GM23248 (cell line): ENCODE results near the gene ERC1. TPM values are rescaled to one million over a fixed set of nuclear protein-coding genes. Genes with fewer than 3 reads are reported as not detected.

Experiments
- DNase-seq: peaks from one replicate; pipeline ENCODE4 v3.0.0-alpha.2; 2015
- H2AFZ ChIP-seq: fragments of 200-600 bp; sonication (generic); 2 replicates; pipeline ENCODE4 v1.6.1; 2016; ENCODE audit warnings: antibody characterized with exemption
- H3F3A ChIP-seq: fragments of 200-600 bp; sonication (generic); 2 replicates; pipeline ENCODE4 v1.6.1; 2016; ENCODE audit warnings: mild to moderate bottlenecking, antibody characterized with exemption, mixed run types; ENCODE audit not compliant: insufficient read depth
- H3K27ac ChIP-seq: fragments of 200-600 bp; sonication (generic); 2 replicates; pipeline ENCODE4 v1.5.1; 2016; ENCODE audit warnings: mild to moderate bottlenecking
- H3K27me3 ChIP-seq: fragments of 200-600 bp; sonication (generic); replicated peaks from 2 replicates; pipeline ENCODE4 v1.6.1; 2016; ENCODE audit warnings: mild to moderate bottlenecking; ENCODE audit not compliant: insufficient read depth
- H3K36me3 ChIP-seq: fragments of 200-600 bp; sonication (generic); 2 replicates; pipeline ENCODE4 v1.6.1; 2016; ENCODE audit warnings: low read depth, mild to moderate bottlenecking
- H3K4me1 ChIP-seq: fragments of 200-600 bp; sonication (generic); 2 replicates; pipeline ENCODE4 v1.6.1; 2016; ENCODE audit warnings: mild to moderate bottlenecking; ENCODE audit not compliant: insufficient read depth
- H3K4me2 ChIP-seq: fragments of 200-600 bp; sonication (generic); one replicate; pipeline ENCODE4 v1.6.1; 2016; ENCODE audit warnings: mild to moderate bottlenecking; ENCODE audit not compliant: unreplicated experiment
- H3K4me3 ChIP-seq: fragments of 200-600 bp; sonication (generic); 2 replicates; pipeline ENCODE4 v1.5.1; 2016; ENCODE audit warnings: mild to moderate bottlenecking
- H3K79me2 ChIP-seq: fragments of 200-600 bp; sonication (generic); 2 replicates; pipeline ENCODE4 v1.6.1; 2016; ENCODE audit warnings: mild to moderate bottlenecking; ENCODE audit not compliant: insufficient read depth
- H3K9ac ChIP-seq: fragments of 200-600 bp; sonication (generic); 2 replicates; pipeline ENCODE4 v1.6.1; 2016; ENCODE audit warnings: mild to moderate bottlenecking
- H3K9me2 ChIP-seq: fragments of 200-600 bp; sonication (generic); 2 replicates; pipeline ENCODE4 v1.6.1; 2016; ENCODE audit warnings: mixed run types, mild to moderate bottlenecking, moderate library complexity; ENCODE audit not compliant: insufficient read depth
- H3K9me3 ChIP-seq: fragments of 200-600 bp; sonication (generic); one replicate; pipeline ENCODE4 v1.6.1; 2017; ENCODE audit warnings: low read depth
- H4K20me1 ChIP-seq: fragments of 200-600 bp; sonication (generic); 2 replicates; pipeline ENCODE4 v1.6.0; 2016; ENCODE audit not compliant: insufficient read depth
- EZH2 ChIP-seq: fragments of 200-600 bp; sonication (generic); IDR thresholded peaks from 2 replicates; pipeline ENCODE4 v1.6.1; 2018; ENCODE audit warnings: antibody characterized with exemption, mild to moderate bottlenecking; ENCODE audit not compliant: insufficient read depth, poor library complexity, severe bottlenecking
- EZH2phosphoT487 ChIP-seq: fragments of 200-600 bp; sonication (generic); IDR thresholded peaks from 2 replicates; pipeline ENCODE4 v1.6.1; 2018; ENCODE audit warnings: antibody characterized with exemption, moderate library complexity, mild to moderate bottlenecking, low read depth; ENCODE audit not compliant: insufficient read depth
- WGBS, 2 experiments: methylation state at CpG; one replicate each; pipeline ENCODE4 v1.1.6; 2015 to 2017; ENCODE audit warnings: low lambda C conversion rate in 2 of 2, low coverage in 1 of 2; ENCODE audit errors: missing lambda C conversion rate in 2 of 2; 5-methylcytosine and 5-hydroxymethylcytosine counted together
- in situ Hi-C: fragments of 300-500 bp; cut with MboI; formaldehyde crosslinking; loops from 2 replicates; pipeline ENCODE4 v1.15.0; 2020
- polyA plus RNA-seq: library from polyadenylated mRNA; unstranded; fragments of >200 nt; fragmentation: Nextera tagmentation; extraction: Ambion mirVana; gene quantifications from 2 replicates; pipeline ENCODE4 v1.2.1, GENCODE V29; 2016
- total RNA-seq: library from RNA; depleted of rRNA; stranded (reverse); fragments of >200 nt; shearing (Covaris generic); gene quantifications from 2 replicates; pipeline ENCODE4 v1.2.3, GENCODE V29; 2014

The ERC1 gene
- total and polyA plus RNA-seq, 2 experiments from 2014 or later = 21.5 to 23.3 TPM

GRCh38 chr12:1518591-1519516, 527.8 kb downstream of the ERC1 start:
- Histone ChIP-seq H4K20me1 (no peaks in the 10 kb centered on the region), H3F3A (peaks cover 23% of the 10 kb centered on the region), H3K27ac (peak overlapping the region; percentile 20), H3K9me2 (no peaks in the 10 kb centered on the region), H3K9ac (peak overlapping the region; percentile 17; the same call in 1 of the 2 replicates), H3K4me1 (peaks cover 35% of the 10 kb centered on the region), H3K79me2 (no peaks in the 10 kb centered on the region), H3K4me3 (peak overlapping the region; percentile 28), H3K4me2 (peak overlapping the region; percentile 59), H3K27me3 (no peaks in the 10 kb centered on the region), H3K9me3 (no peaks in the 10 kb centered on the region), H2AFZ (no peak overlapping the region), H3K36me3 (no peaks in the 10 kb centered on the region)
- peak; percentile 83 for DNase-seq
- 31 to 35% methylated on average over 29 of the region's 29 CpGs for WGBS, 2 experiments
- no peak for TF ChIP-seq EZH2phosphoT487
- TF ChIP-seq EZH2 = no peak
- in situ Hi-C loops = no loop called here

- peaks cover 23% of the 10 kb centered on the region for H3F3A ChIP-seq
- no peaks in the 10 kb centered on the region for H3K9me3 ChIP-seq
- TF ChIP-seq EZH2 = no peak
- TF ChIP-seq EZH2phosphoT487 = no peak
- no peaks in the 10 kb centered on the region for H3K9me2 ChIP-seq
- H2AFZ ChIP-seq = no peak overlapping the region
- peak overlapping the region; percentile 28 for H3K4me3 ChIP-seq
- no peak overlapping the region for H3K9ac ChIP-seq
- H3K79me2 ChIP-seq = no peaks in the 10 kb centered on the region
- no peaks in the 10 kb centered on the region for H4K20me1 ChIP-seq
- H3K4me2 ChIP-seq = peak overlapping the region; percentile 59
- no peaks in the 10 kb centered on the region for H3K27me3 ChIP-seq
- peak; percentile 38 for DNase-seq
- no peaks in the 10 kb centered on the region for H3K36me3 ChIP-seq
- peaks cover 35% of the 10 kb centered on the region for H3K4me1 ChIP-seq
- in situ Hi-C loops = no loop called here
- 75 to 77% methylated on average over 5 of the region's 5 CpGs for WGBS, 2 experiments
- H3K27ac ChIP-seq = peak overlapping the region; percentile 20
Observed at GRCh38 chr12:1519642-1520041, 528.6 kb downstream of the ERC1 start.

- peaks cover 18% of the 10 kb centered on the region for H3K79me2 ChIP-seq
- no peak overlapping the region for H3K4me2 ChIP-seq
- peaks cover 32% of the 10 kb centered on the region for H3K4me1 ChIP-seq
- no peak for TF ChIP-seq EZH2phosphoT487
- TF ChIP-seq EZH2 = no peak
- no peak overlapping the region for H3K27ac ChIP-seq
- H3K36me3 ChIP-seq = no peaks in the 10 kb centered on the region
- no peak overlapping the region for H2AFZ ChIP-seq
- no peaks in the 10 kb centered on the region for H3K27me3 ChIP-seq
- WGBS, 2 experiments = 93 to 94% methylated on average over 8 of the region's 8 CpGs
- H3K4me3 ChIP-seq = no peak overlapping the region
- no peaks in the 10 kb centered on the region for H4K20me1 ChIP-seq
- peaks cover 15% of the 10 kb centered on the region for H3F3A ChIP-seq
- DNase-seq = no peak
- H3K9me3 ChIP-seq = no peaks in the 10 kb centered on the region
- no peaks in the 10 kb centered on the region for H3K9me2 ChIP-seq
- no peak overlapping the region for H3K9ac ChIP-seq
- in situ Hi-C loops = no loop called here
Observed at GRCh38 chr12:1523046-1523445, 532.0 kb downstream of the ERC1 start.

GRCh38 chr12:1523558-1524050, 532.6 kb downstream of the ERC1 start:
- Histone ChIP-seq H2AFZ (no peak overlapping the region), H3K9ac (no peak overlapping the region), H3F3A (peaks cover 19% of the 10 kb centered on the region), H3K4me3 (no peak overlapping the region), H3K4me1 (peaks cover 32% of the 10 kb centered on the region), H3K9me2 (no peaks in the 10 kb centered on the region), H3K9me3 (no peaks in the 10 kb centered on the region), H3K79me2 (peaks cover 24% of the 10 kb centered on the region), H3K27me3 (no peaks in the 10 kb centered on the region), H3K27ac (no peak overlapping the region), H3K4me2 (no peak overlapping the region), H4K20me1 (no peaks in the 10 kb centered on the region), H3K36me3 (no peaks in the 10 kb centered on the region)
- no peak for DNase-seq
- 82 to 86% methylated on average over 13 of the region's 13 CpGs for WGBS, 2 experiments
- no peak for TF ChIP-seq EZH2
- no peak for TF ChIP-seq EZH2phosphoT487
- in situ Hi-C loops = no loop called here
